Measurements from ENCODE around the gene SYNC.
A peak's percentile ranks its signal among the peaks of the same experiment; 100 is the strongest.
"Not testable (repeated sequence)": the region's sequence is repeated elsewhere in the genome, so short reads cannot be mapped to it uniquely, and the experiment has no call there.

SYNC gene

DNA sequence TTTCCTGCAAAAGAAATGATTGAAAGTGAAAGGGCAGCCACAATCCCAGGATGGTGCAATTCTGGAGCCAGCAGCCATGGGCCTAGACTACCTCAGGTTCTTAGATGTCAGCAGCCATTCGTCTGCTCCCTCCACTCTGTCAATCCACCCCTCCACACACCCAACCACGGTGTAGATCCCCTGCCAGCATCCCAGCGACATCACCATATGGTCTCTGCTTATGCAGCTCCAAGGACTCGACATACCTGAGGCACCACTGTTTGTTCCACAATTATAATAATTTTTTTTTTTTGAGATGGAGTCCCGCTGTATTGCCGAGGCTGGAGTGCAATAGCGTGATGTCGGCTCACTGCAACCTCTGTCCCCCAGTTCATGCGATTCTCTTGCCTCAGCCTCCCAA lies 6.5 kb downstream of the SYNC start:
- H3K27ac ChIP-seq = no peak overlapping the region
- H3K9me3 ChIP-seq = no peaks in the 10 kb centered on the region
- no peak for TF ChIP-seq Cebpa-rat (IDR thresholded peaks at IDR 0.05)
- H3K9ac ChIP-seq = no peak overlapping the region
- H4K20me1 ChIP-seq = no peaks in the 10 kb centered on the region
- peaks cover 32% of the 10 kb centered on the region for H3K4me1 ChIP-seq
- H3K4me3 ChIP-seq = no peak overlapping the region
- no peak overlapping the region for H3K4me2 ChIP-seq
- peaks cover 4% of the 10 kb centered on the region; the same call in 1 of the 2 replicates for H3K27me3 ChIP-seq
- no peaks in the 10 kb centered on the region for H3K36me3 ChIP-seq

DNA sequence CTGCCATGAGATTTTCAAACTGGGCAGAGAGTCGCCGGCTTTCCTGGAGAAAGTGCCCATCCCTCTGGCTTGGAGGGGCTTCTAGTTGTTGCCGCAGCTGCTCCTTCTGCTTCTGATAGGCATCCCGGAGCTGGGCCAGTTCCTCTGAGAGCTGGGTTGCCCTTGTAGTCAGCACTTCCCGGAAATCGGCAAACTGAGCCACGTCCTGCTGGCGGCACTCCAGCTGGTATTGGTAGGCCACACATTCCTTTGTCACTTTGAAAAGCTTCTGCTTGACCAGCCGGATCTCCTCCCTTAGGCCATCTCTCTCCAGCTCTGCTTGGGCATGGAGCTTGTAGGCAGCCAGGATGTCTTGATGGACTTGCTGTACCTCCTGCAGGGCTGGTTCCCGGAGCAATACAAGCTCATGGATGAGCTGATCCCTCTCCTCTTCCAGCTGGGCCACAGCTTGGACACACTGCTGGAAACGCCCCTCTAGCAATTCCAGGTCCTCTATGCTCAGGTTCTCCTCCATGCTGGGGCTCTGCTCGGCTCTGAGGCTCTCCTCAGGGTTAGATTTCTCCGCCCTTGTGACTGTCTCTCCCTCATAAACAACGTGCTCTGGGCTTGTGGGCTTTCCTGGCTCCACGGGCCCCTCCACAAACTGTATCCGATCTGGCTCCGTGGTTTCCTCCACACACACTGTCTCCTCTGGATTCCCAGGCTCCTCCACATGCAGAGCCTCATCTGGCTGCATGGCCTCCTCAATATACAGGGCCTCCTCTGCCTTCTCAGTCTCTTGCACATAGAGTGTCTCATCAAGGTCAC lies 7.3 kb downstream of the SYNC start:
- no peak for TF ChIP-seq Cebpa-rat (IDR thresholded peaks at IDR 0.05)
- no peaks in the 10 kb centered on the region for H4K20me1 ChIP-seq
- peak overlapping the region; percentile 63 for H3K4me2 ChIP-seq
- H3K4me3 ChIP-seq = no peak overlapping the region
- peak overlapping the region; percentile 33 for H3K27ac ChIP-seq
- peaks cover 32% of the 10 kb centered on the region for H3K4me1 ChIP-seq
- no peaks in the 10 kb centered on the region for H3K27me3 ChIP-seq
- no peaks in the 10 kb centered on the region for H3K9me3 ChIP-seq
- peaks cover 4% of the 10 kb centered on the region for H3K36me3 ChIP-seq
- H3K9ac ChIP-seq = peak overlapping the region; percentile 36; the same call in 1 of the 2 replicates

GRCh38 chr1:32693455-32694174 lies 9.0 kb downstream of the SYNC start:
- no peaks in the 10 kb centered on the region for H4K20me1 ChIP-seq
- H3K4me2 ChIP-seq = peak overlapping the region; percentile 63
- no peak for TF ChIP-seq Cebpa-rat (IDR thresholded peaks at IDR 0.05)
- no peaks in the 10 kb centered on the region for H3K27me3 ChIP-seq
- no peak overlapping the region for H3K27ac ChIP-seq
- no peaks in the 10 kb centered on the region for H3K9me3 ChIP-seq
- no peak overlapping the region for H3K4me3 ChIP-seq
- H3K9ac ChIP-seq = no peak overlapping the region
- peaks cover 28% of the 10 kb centered on the region for H3K4me1 ChIP-seq
- H3K36me3 ChIP-seq = peaks cover 13% of the 10 kb centered on the region

- Histone ChIP-seq H3K27ac (no peak overlapping the region), H3K27me3 (no peaks in the 10 kb centered on the region), H3K4me2 (no peak overlapping the region), H3K9me3 (no peaks in the 10 kb centered on the region), H3K36me3 (peaks cover 69% of the 10 kb centered on the region), H4K20me1 (peaks cover 16% of the 10 kb centered on the region; the same call in 1 of the 2 replicates), H3K4me1 (no peaks in the 10 kb centered on the region), H3K4me3 (no peak overlapping the region), H3K9ac (no peak overlapping the region)
- no peak for TF ChIP-seq Cebpa-rat (IDR thresholded peaks at IDR 0.05)
Measured at GRCh38 chr1:32686387-32686786, 16.2 kb downstream of the SYNC start.

DNA sequence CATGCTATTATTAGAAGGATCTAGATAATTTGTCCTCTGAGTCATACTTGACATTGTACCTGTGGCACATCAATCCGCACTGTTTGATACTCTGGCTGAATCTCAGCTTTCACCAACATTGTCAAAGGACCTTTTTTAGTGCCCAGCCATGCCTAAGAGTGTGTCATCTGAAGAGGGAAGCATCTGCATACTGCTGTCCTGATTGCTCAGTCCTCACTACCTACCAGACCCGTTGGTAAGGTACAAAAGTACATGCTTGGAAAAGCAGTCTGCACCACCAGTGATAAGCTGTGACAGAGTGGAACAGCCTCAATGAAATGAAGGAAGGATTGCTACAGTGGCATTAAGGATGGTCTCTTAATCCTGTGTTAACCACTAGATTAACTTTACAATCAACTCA lies 17.1 kb downstream of the SYNC start:
- Histone ChIP-seq H3K4me1 (no peaks in the 10 kb centered on the region), H4K20me1 (peaks cover 16% of the 10 kb centered on the region; the same call in 1 of the 2 replicates), H3K9ac (no peak overlapping the region), H3K9me3 (no peaks in the 10 kb centered on the region), H3K36me3 (peaks cover 76% of the 10 kb centered on the region), H3K27me3 (no peaks in the 10 kb centered on the region), H3K27ac (no peak overlapping the region), H3K4me3 (no peak overlapping the region), H3K4me2 (no peak overlapping the region)
- no peak for TF ChIP-seq Cebpa-rat (IDR thresholded peaks at IDR 0.05)

DNA sequence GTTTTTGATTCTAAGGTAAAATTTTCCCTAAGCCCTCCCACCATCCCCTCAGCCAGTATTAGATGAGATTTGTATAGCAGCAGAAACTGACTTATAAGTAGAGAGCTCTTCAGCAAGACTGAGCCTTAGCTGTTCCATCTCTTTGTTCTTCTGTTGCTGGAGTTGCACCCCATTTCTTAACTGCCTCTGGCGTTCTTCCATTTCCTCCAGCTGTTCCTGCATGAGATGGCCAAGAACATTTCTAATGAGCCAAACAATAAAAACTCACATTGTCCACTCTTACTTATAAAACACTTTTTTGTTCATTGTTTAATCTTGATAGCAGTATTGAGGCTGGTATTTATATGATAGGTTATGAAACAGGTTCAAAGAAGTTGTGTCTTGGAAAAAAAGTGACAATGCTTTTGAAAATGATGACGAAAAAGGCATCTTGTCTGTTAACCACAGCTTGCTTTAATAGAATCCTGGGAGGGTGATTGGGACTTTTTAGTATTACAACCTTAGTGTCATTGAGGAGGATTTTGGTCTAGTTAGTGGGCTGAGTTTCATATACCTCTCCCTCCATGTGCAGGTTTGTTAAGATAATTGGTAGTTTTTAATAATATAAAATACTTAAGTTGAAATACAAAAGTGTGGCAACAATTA lies 18.3 kb downstream of the SYNC start:
- Histone ChIP-seq H3K27me3 (no peaks in the 10 kb centered on the region), H3K4me3 (no peak overlapping the region), H3K4me1 (no peaks in the 10 kb centered on the region), H3K9me3 (no peaks in the 10 kb centered on the region), H4K20me1 (peaks cover 18% of the 10 kb centered on the region; the same call in 1 of the 2 replicates), H3K27ac (no peak overlapping the region), H3K4me2 (no peak overlapping the region), H3K9ac (no peak overlapping the region), H3K36me3 (peaks cover 74% of the 10 kb centered on the region)
- TF ChIP-seq Cebpa-rat (IDR thresholded peaks at IDR 0.05) = no peak

DNA sequence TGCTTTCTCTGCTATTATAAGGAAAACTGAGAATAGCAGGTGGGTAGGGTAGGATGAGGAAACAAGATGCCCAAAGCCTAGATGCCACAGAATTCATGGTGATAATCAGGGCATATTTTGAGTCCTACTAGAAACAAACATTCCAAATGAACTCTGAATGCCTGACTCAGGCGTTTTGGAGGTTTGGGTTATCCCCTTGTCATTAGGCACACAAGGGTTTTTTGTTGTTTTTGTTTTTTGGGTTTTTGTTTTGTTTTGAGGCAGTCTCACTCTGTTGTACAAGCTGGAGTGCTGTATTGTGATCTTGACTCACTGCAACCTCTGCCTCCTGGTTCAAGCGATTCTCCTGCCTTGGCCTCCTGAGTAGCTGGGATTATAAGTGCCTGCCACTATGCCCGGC lies 19.2 kb downstream of the SYNC start:
- Histone ChIP-seq H3K27ac (no peak overlapping the region), H3K27me3 (no peaks in the 10 kb centered on the region), H3K9me3 (no peaks in the 10 kb centered on the region), H3K4me2 (no peak overlapping the region), H3K4me1 (no peaks in the 10 kb centered on the region), H3K9ac (no peak overlapping the region), H3K4me3 (no peak overlapping the region), H3K36me3 (peaks cover 82% of the 10 kb centered on the region), H4K20me1 (peaks cover 25% of the 10 kb centered on the region)
- no peak for TF ChIP-seq Cebpa-rat (IDR thresholded peaks at IDR 0.05)

GRCh38 chr1:32681999-32682398 lies 20.6 kb downstream of the SYNC start:
- no peak for TF ChIP-seq Cebpa-rat (IDR thresholded peaks at IDR 0.05)

GRCh38 chr1:32681509-32681908 lies 21.1 kb downstream of the SYNC start:
- no peak for TF ChIP-seq Cebpa-rat (IDR thresholded peaks at IDR 0.05)
- no peak overlapping the region for H3K4me3 ChIP-seq
- peaks cover 97% of the 10 kb centered on the region for H3K36me3 ChIP-seq
- H4K20me1 ChIP-seq = peaks cover 44% of the 10 kb centered on the region
- H3K9ac ChIP-seq = no peak overlapping the region
- H3K4me2 ChIP-seq = no peak overlapping the region
- H3K4me1 ChIP-seq = no peaks in the 10 kb centered on the region
- no peaks in the 10 kb centered on the region for H3K27me3 ChIP-seq
- no peaks in the 10 kb centered on the region for H3K9me3 ChIP-seq
- no peak overlapping the region for H3K27ac ChIP-seq

More at GRCh38 chr1:32681999-32682398, 20.6 kb downstream of the SYNC start:
- Histone ChIP-seq H3K27me3 (no peaks in the 10 kb centered on the region), H3K9ac (no peak overlapping the region), H3K9me3 (no peaks in the 10 kb centered on the region), H3K4me1 (no peaks in the 10 kb centered on the region), H3K4me2 (no peak overlapping the region), H4K20me1 (peaks cover 39% of the 10 kb centered on the region), H3K27ac (no peak overlapping the region), H3K4me3 (no peak overlapping the region), H3K36me3 (peaks cover 96% of the 10 kb centered on the region)

DNA sequence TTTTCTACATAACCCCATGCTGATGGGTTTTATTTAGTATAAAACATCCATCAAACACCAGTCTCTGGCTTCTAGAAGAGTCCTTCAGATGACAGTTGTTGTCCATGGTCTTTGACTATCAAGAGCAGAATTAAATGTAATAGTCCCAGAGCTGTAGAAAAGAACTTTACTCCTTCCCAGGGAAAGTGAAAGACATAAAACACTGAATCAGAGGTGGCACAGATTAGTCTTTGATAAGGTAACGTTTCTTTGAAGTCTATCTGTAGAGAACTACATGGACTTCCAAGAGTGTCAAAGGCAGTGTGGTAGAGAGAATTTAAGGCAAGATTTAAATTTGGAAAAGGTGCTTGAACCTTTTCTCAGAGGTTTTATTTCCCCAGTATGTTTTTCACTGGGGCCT lies 21.9 kb downstream of the SYNC start:
- TF ChIP-seq Cebpa-rat (IDR thresholded peaks at IDR 0.05) = no peak
- no peak overlapping the region for H3K27ac ChIP-seq
- H3K4me3 ChIP-seq = no peak overlapping the region
- peaks cover 49% of the 10 kb centered on the region for H4K20me1 ChIP-seq
- no peaks in the 10 kb centered on the region for H3K27me3 ChIP-seq
- no peaks in the 10 kb centered on the region for H3K9me3 ChIP-seq
- no peak overlapping the region for H3K4me2 ChIP-seq
- peaks cover 97% of the 10 kb centered on the region for H3K36me3 ChIP-seq
- H3K9ac ChIP-seq = no peak overlapping the region
- no peaks in the 10 kb centered on the region for H3K4me1 ChIP-seq

DNA sequence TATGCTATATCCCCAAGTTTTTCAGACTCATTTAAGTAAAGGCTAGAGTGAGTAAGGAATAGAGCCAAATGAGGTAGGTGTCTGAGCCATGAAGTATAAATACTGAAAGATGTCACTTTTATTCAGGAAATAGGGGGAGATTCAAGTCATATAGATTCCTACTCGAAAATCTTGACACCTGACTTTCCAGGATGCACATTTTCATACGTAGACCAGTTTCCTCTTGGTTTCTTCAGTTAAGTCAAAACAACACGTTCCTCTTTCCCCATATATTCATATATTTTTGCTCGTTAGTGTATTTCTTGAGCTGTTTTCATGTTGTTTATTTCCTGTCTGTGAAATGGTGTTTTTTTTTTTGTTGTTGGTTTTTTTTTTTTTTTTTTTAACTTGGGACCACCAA lies 22.6 kb downstream of the SYNC start:
- H3K4me3 ChIP-seq, H3K27me3 ChIP-seq, H3K4me2 ChIP-seq, H3K9me3 ChIP-seq, H3K27ac ChIP-seq, H3K4me1 ChIP-seq, H3K9ac ChIP-seq: not testable (repeated sequence)
- Histone ChIP-seq H4K20me1 (peaks cover 52% of the 10 kb centered on the region), H3K36me3 (peaks cover 97% of the 10 kb centered on the region)

All from BLaER1 (cell line).